BLaER1 (cell line): ENCODE results near the gene CDKAL1.
"Not testable (repeated sequence)": the region's sequence is repeated elsewhere in the genome, so short reads cannot be mapped to it uniquely, and the experiment has no call there.

ENCODE experiments used
- H3K27ac ChIP-seq: shearing (Covaris generic); formaldehyde crosslinking; 2 replicates; pipeline ENCODE4 v1.8.1; 2022
- H3K27me3 ChIP-seq: shearing (Covaris generic); formaldehyde crosslinking; 2 replicates; pipeline ENCODE4 v1.8.1; 2022
- H3K36me3 ChIP-seq: shearing (Covaris generic); formaldehyde crosslinking; 2 replicates; pipeline ENCODE4 v1.8.1; 2022
- H3K4me1 ChIP-seq: shearing (Covaris generic); formaldehyde crosslinking; 2 replicates; pipeline ENCODE4 v1.8.1; 2022
- H3K4me2 ChIP-seq: shearing (Covaris generic); formaldehyde crosslinking; 2 replicates; pipeline ENCODE4 v1.8.1; 2022
- H3K4me3 ChIP-seq: shearing (Covaris generic); formaldehyde crosslinking; 2 replicates; pipeline ENCODE4 v1.8.1; 2022
- H3K9ac ChIP-seq: shearing (Covaris generic); formaldehyde crosslinking; 2 replicates; pipeline ENCODE4 v1.8.1; 2022
- H3K9me3 ChIP-seq: shearing (Covaris generic); formaldehyde crosslinking; 2 replicates; pipeline ENCODE4 v1.8.1; 2022
- H4K20me1 ChIP-seq: shearing (Covaris generic); formaldehyde crosslinking; 2 replicates; pipeline ENCODE4 v1.8.1; 2022
- Cebpa-rat ChIP-seq: shearing (Covaris generic); IDR thresholded peaks from 2 replicates; pipeline ENCODE4 v1.8.1; 2022

The CDKAL1 gene

DNA sequence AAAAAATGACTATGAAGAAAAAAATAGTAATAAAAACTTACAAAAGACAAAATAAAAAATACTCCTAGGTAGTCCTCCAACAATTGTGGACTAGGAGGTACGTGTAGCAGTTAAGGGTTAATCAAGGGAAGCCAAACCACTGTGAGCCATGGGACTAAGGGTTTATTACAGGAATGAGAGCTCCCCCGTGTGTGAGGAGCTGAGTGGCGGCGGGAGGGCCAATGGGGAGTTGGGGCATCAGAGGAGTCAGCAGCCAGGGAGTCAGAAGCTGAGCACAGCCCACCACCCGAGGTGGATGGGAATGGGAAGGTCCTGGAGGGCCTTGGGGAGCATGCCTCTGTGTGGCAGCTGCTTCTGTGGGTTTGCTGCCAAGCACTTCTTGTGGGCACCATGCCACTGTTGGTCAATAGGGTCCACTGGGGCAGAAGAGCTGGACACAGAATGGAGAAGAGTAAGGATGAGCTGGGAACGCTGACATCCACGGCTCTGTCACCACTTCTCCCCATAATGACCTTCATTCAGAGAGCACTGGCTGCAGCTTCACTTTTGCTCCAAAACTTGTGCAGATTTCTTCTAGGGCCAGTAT is 373.3 kb downstream of the CDKAL1 start:
- Histone ChIP-seq H3K27me3 (no peaks in the 10 kb centered on the region), H3K9ac (no peak overlapping the region), H3K4me2 (no peak overlapping the region), H4K20me1 (no peaks in the 10 kb centered on the region), H3K4me1 (no peaks in the 10 kb centered on the region), H3K4me3 (no peak overlapping the region), H3K9me3 (peaks cover 21% of the 10 kb centered on the region), H3K27ac (no peak overlapping the region), H3K36me3 (peaks cover 5% of the 10 kb centered on the region; the same call in 1 of the 2 replicates)
- no peak for TF ChIP-seq Cebpa-rat

DNA sequence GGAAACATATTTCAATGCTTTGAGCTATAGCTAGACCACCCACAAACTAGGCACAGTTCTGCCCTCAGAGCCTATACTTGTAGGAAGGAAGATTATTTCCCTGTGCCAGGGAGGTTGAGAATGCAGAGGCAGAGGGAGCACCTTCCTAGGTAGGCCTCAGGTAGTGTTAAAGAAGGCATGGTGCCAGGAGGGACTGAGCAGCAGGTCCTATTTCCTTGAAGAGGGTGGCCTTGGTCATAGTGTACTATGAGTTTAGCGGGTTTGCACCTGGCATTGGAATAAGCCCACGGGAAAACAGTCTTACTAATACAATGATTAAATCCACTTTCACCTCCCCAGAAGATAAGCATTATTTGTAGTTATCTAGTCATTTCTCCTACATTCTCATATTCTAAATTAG is 375.4 kb downstream of the CDKAL1 start:
- Histone ChIP-seq H4K20me1 (no peaks in the 10 kb centered on the region), H3K4me1 (no peaks in the 10 kb centered on the region), H3K27ac (no peak overlapping the region), H3K36me3 (peaks cover 6% of the 10 kb centered on the region; the same call in 1 of the 2 replicates), H3K27me3 (no peaks in the 10 kb centered on the region), H3K9ac (no peak overlapping the region), H3K4me2 (no peak overlapping the region), H3K4me3 (no peak overlapping the region), H3K9me3 (peaks cover 18% of the 10 kb centered on the region)
- no peak for TF ChIP-seq Cebpa-rat

DNA sequence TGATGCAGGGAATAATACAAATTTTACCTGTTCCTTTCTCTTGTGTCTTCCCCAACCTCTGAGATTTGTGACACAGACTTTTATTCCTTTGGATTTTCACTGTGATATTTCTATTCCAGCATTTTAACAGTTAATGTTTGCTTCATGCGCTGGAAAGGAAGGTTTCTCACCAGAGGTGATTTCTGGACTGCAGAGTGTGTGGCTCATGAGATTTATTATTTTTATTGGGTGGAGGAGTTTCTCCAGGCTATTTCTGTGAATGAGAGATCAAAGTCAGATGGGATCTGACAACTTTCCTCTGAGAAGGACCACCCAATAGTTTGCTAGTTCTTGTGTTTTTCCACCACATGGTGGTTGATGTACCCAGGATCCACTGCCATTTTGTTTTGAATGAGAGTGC is 377.5 kb downstream of the CDKAL1 start:
- H3K4me2 ChIP-seq: no peak overlapping the region
- no peak overlapping the region for H3K4me3 ChIP-seq
- no peaks in the 10 kb centered on the region for H3K27me3 ChIP-seq
- peaks cover 23% of the 10 kb centered on the region for H3K9me3 ChIP-seq
- H3K36me3 ChIP-seq: peaks cover 13% of the 10 kb centered on the region; the same call in 1 of the 2 replicates
- H3K27ac ChIP-seq: no peak overlapping the region
- no peak for TF ChIP-seq Cebpa-rat
- H3K4me1 ChIP-seq: no peaks in the 10 kb centered on the region
- H3K9ac ChIP-seq: no peak overlapping the region
- H4K20me1 ChIP-seq: no peaks in the 10 kb centered on the region

DNA sequence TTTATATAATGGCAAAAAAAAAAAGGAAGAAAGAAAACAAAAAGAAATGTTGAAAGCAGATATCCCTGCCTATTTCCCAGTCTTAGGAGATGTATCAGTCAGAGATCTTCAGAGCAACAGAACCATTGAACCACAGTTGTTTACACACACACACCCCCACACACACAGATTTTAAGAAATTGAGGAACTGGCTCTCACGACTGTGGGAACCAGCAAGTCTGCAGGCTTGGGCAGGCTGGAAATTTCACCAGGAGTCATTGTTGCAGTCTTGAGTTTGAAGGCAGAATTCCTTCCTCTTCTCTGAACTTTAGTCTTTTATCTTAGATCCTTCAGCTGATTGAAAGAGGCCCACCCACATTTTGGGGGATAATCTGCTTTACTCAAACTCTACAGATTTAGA is 380.9 kb downstream of the CDKAL1 start:
- H3K4me1 ChIP-seq: no peaks in the 10 kb centered on the region
- no peaks in the 10 kb centered on the region for H3K27me3 ChIP-seq
- H3K36me3 ChIP-seq: peaks cover 13% of the 10 kb centered on the region; the same call in 1 of the 2 replicates
- H3K4me2 ChIP-seq: no peak overlapping the region
- H4K20me1 ChIP-seq: no peaks in the 10 kb centered on the region
- peaks cover 23% of the 10 kb centered on the region for H3K9me3 ChIP-seq
- H3K9ac ChIP-seq: no peak overlapping the region
- no peak overlapping the region for H3K27ac ChIP-seq
- no peak for TF ChIP-seq Cebpa-rat
- H3K4me3 ChIP-seq: no peak overlapping the region

GRCh38 chr6:20915626-20916025 is 381.4 kb downstream of the CDKAL1 start:
- H3K4me3 ChIP-seq: no peak overlapping the region
- no peak overlapping the region for H3K9ac ChIP-seq
- H3K36me3 ChIP-seq: peaks cover 13% of the 10 kb centered on the region; the same call in 1 of the 2 replicates
- H3K9me3 ChIP-seq: peaks cover 23% of the 10 kb centered on the region
- H3K4me1 ChIP-seq: no peaks in the 10 kb centered on the region
- no peak overlapping the region for H3K4me2 ChIP-seq
- TF ChIP-seq Cebpa-rat: no peak
- H4K20me1 ChIP-seq: no peaks in the 10 kb centered on the region
- no peak overlapping the region for H3K27ac ChIP-seq
- no peaks in the 10 kb centered on the region for H3K27me3 ChIP-seq

- Histone ChIP-seq H3K4me1 (no peaks in the 10 kb centered on the region), H4K20me1 (no peaks in the 10 kb centered on the region), H3K9me3 (peaks cover 23% of the 10 kb centered on the region), H3K36me3 (peaks cover 13% of the 10 kb centered on the region; the same call in 1 of the 2 replicates), H3K4me2 (no peak overlapping the region), H3K27ac (no peak overlapping the region), H3K27me3 (no peaks in the 10 kb centered on the region), H3K9ac (no peak overlapping the region), H3K4me3 (no peak overlapping the region)
- TF ChIP-seq Cebpa-rat: no peak
Observed at GRCh38 chr6:20916086-20916485, 381.8 kb downstream of the CDKAL1 start.

- Histone ChIP-seq H3K27me3 (no peaks in the 10 kb centered on the region), H3K27ac (no peak overlapping the region), H3K9ac (no peak overlapping the region), H3K4me2 (no peak overlapping the region), H3K4me1 (no peaks in the 10 kb centered on the region), H3K4me3 (no peak overlapping the region), H4K20me1 (no peaks in the 10 kb centered on the region), H3K9me3 (peaks cover 20% of the 10 kb centered on the region), H3K36me3 (peaks cover 7% of the 10 kb centered on the region; the same call in 1 of the 2 replicates)
- TF ChIP-seq Cebpa-rat: no peak
Observed at GRCh38 chr6:20918868-20919267, 384.6 kb downstream of the CDKAL1 start.

DNA sequence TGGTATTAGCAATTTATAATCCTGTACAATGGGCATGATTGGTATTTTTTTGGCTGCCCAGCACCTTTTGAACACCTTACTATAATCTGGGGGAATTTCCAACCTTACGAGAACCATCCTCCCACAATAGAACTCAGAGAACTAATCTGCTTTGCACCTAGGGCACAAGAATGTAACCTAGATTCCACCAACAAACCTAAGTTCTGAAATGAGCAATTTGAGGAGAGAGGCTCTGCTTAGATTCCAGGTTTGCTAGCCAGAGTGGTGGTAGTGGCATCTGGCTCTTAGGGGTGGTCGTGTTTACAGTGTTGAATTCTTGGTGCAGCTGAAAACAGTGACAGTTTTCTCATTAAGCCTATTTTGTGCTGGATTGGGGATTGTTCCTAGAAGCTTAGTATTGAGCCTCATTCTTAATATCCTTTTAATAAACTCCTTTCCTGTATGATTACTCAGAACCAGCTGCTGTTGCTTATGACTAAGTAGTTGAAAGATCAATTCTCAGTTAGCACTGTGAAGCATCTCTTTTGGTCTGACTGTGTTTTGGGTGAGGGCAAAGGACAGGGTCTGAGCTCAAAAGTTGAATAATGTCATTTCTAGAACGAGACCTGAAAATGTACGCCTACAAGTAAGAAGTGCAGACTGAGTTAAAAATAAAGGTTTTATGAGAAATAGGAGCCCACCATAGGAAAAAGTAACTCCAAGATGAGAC is 385.6 kb downstream of the CDKAL1 start:
- Histone ChIP-seq H3K9ac (no peak overlapping the region), H3K36me3 (peaks cover 7% of the 10 kb centered on the region; the same call in 1 of the 2 replicates), H3K27ac (no peak overlapping the region), H4K20me1 (no peaks in the 10 kb centered on the region), H3K9me3 (peaks cover 15% of the 10 kb centered on the region), H3K4me1 (no peaks in the 10 kb centered on the region), H3K4me3 (no peak overlapping the region), H3K27me3 (no peaks in the 10 kb centered on the region), H3K4me2 (no peak overlapping the region)
- no peak for TF ChIP-seq Cebpa-rat

GRCh38 chr6:20921578-20921977 is 387.3 kb downstream of the CDKAL1 start:
- no peaks in the 10 kb centered on the region for H3K27me3 ChIP-seq
- no peak overlapping the region for H3K9ac ChIP-seq
- no peak overlapping the region for H3K4me2 ChIP-seq
- H3K4me1 ChIP-seq: no peaks in the 10 kb centered on the region
- no peaks in the 10 kb centered on the region for H4K20me1 ChIP-seq
- no peak overlapping the region for H3K4me3 ChIP-seq
- H3K9me3 ChIP-seq: no peaks in the 10 kb centered on the region
- no peak overlapping the region for H3K27ac ChIP-seq
- TF ChIP-seq Cebpa-rat: no peak
- no peaks in the 10 kb centered on the region for H3K36me3 ChIP-seq

DNA sequence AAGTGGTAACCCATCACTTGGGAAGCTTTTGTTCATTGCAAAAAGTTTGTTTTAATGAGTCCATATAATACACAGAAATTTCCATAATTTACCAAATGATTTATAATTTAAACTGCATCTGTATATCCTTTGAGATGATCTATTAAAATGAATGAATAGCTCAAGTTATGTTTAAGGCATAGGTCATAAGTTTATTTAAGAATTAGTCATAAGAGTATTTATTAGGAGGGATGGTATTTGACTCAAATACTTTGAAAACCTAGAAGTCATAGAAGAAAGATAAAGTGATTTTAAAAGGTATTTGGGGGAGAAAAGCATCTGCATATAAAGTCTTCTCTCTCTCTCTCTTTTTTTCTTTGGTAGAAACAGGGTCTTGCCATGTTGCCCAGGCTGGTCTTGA is 388.5 kb downstream of the CDKAL1 start:
- Histone ChIP-seq H3K36me3 (no peaks in the 10 kb centered on the region), H4K20me1 (no peaks in the 10 kb centered on the region), H3K4me2 (no peak overlapping the region), H3K27ac (no peak overlapping the region), H3K9me3 (no peaks in the 10 kb centered on the region), H3K4me3 (no peak overlapping the region), H3K9ac (no peak overlapping the region), H3K4me1 (no peaks in the 10 kb centered on the region), H3K27me3 (no peaks in the 10 kb centered on the region)
- TF ChIP-seq Cebpa-rat: no peak

DNA sequence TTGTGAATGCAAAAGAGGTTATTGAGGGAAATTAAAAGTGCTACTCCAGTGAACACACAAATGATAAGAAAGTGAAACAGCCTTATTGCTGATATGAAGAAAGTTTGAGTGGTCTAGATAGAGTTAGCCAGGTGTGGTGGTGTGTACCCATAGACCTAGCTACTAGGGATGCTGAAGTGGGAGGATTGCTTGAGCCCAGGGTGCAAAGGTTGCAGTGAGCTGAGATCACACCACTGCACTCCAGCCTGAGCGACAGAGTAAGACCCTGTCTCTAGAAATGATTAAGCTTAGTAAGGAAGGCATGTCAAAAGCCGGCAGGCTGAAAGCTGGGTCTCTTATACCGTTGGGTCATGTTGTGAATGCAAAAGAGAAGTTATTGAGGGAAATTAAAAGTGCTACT is 389.8 kb downstream of the CDKAL1 start:
- H4K20me1 ChIP-seq, H3K36me3 ChIP-seq, H3K4me1 ChIP-seq, H3K9me3 ChIP-seq, H3K27me3 ChIP-seq, H3K27ac ChIP-seq, H3K9ac ChIP-seq, H3K4me2 ChIP-seq, H3K4me3 ChIP-seq: not testable (repeated sequence)
